HG03045 (cell line): Measurements from ENCODE around the gene BCAS3.

Experiments used
- ATAC-seq: cut with Tn5 transposase; IDR thresholded peaks from one replicate; pipeline ENCODE4 v1.9.1; 2021; ENCODE audit warnings: mild to moderate bottlenecking, moderate library complexity; ENCODE audit not compliant: unreplicated experiment

The BCAS3 gene

GRCh38 chr17:61369751-61370150 lies 692.1 kb downstream of the BCAS3 start:
- no peak for ATAC-seq

- no peak for ATAC-seq
Measured at GRCh38 chr17:61371179-61371578, 693.5 kb downstream of the BCAS3 start.

DNA sequence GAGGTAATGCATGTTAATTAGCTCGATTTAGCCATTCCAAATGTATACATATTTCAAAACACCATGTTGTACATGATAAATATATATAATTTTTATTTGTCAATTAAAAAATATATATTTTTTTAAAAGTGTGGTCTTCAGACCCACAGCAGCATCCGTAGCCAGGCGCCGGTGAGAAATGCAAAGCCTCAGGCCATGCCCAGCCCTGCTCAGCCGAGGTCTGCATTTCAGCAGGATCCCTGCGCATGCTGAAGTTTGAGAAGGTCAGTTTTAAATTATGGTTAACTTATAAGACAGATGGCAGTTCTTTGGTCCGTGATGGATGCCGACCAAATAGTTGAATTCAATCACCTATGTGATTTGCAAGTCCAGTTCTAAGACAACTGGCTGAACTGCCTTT lies 694.0 kb downstream of the BCAS3 start:
- no peak for ATAC-seq

GRCh38 chr17:61372436-61372835 lies 694.8 kb downstream of the BCAS3 start:
- no peak for ATAC-seq

DNA sequence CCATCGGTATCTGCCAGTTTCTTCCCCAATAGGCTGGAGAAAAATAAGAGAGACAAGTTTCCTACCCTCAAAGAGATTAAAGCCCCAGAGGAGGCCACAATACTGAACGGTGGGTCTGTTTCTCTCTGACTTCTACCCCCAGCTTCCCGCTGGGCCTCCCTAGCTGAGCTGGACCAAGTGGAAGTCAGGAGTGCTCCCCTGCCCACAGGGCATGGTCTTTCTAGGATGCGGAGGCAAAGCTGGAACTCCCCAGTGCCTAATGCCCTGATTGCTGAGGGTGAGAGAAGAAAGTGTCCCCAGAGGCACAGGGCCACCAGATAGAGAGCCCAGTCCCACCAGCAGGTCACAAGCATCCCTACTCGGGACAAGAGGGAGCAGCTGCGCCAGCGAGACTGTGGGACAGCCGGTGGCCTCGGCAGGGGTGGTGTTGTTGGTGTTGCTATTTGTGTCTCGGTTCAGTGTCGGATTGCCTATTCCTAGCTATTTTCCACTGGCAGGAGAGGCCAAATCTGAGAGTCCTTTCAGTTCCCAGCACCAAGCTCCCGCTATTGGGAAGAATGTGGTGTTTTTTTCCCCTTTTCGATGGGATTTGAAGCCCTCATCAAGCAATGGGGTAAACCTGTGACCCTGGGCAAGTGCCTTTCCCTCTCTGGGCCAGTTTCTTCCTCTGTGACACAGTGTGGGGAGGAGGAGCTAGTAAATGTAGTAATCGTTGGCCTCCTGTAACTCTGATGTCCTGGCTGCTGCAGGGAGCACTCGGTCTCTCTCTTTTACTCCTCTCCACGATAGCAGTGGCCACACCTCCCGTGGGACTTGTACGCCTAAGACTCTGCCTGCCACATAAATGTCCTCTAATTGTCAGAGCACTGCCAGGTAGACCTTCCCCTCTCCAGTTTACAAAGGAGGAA lies 699.5 kb downstream of the BCAS3 start:
- no peak for ATAC-seq

DNA sequence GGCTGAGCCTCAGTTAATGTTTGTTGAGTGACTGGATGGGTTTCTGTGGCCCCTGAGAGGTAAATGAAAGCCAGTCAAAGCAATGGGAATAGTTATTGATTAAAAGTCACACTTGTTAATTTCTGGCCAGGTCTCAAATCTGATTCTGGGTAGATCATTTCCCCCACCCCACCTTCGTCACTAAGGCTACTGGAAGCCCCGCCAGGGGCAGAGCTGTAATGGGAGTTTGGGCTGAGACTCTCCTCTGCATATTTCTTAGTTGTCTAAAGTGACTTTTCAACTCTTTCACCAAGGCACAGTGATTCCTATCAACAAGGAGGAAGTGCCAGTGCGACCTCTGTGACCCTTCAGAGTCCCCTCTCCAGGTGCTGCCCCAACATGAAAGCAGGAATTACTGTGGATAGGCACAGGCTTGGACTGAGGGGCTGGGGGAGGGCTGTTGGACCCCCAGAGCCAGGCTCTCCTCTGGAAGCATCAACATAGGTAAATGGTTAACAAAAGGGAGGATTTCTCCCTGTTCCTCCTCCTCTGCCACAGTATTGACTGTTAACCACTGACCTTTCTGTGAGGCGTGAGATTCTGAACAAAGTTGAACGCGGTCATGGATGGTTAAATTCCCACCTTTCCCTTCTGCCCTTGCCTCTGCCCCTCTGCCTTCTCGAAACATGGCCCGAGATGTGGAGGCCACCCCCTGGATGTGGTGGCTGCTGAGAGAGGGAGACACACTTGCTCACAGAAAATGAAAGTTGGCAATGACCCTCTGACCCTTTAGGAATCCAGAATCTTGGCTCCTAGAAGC lies 701.2 kb downstream of the BCAS3 start:
- ATAC-seq, result no peak

GRCh38 chr17:61379457-61380216 lies 702.0 kb downstream of the BCAS3 start:
- ATAC-seq, result no peak

- ATAC-seq, result no peak
Measured at GRCh38 chr17:61380217-61380835, 702.7 kb downstream of the BCAS3 start.

- ATAC-seq, result no peak
Measured at GRCh38 chr17:61380836-61381525, 703.3 kb downstream of the BCAS3 start.

- ATAC-seq, result no peak
Measured at GRCh38 chr17:61381537-61381936, 703.9 kb downstream of the BCAS3 start.

DNA sequence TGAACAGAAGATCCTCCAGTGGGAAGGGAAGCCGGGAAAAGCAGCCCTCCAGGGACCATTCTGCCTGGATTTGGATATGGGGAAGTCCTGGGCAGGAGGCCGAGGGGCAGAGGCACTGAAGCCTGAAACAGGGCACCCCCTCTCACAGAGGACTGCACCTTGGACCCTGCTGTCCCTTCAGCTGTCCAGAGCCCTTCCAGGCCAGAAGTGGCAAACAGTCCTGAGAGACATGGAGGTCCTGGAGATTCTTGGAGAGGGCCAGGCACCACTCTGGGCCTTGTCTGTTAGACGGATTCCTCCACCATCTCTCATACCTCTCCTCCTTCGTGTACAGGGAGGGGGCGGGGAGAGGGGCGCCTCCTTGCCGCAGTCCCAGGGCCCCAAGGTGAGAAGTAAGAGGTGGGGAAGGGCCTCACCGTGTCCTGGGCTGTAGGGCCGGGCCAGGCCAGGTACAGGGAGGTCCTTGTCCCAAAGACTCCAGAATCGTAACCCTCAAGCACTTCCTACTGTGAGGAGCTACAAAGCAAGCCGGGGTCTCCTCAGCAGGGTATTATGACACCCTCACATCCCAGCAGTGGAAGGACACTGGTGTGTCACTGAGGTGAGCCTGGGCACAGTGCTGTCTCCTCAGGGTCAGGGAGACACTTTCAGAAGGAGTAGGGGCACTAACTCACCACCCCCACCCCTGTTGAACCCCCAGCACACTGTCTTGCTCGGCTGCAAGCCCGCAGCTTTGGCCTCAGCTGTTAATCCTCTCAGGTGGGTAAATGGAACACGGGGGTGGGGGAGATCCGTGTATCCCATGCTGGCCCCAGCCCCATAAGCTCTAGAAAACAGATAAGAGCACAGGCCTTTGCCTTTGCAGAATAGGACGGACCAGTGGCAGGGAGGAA lies 705.4 kb downstream of the BCAS3 start:
- no peak for ATAC-seq

- ATAC-seq, result no peak
Measured at GRCh38 chr17:61383689-61384201, 706.1 kb downstream of the BCAS3 start.

DNA sequence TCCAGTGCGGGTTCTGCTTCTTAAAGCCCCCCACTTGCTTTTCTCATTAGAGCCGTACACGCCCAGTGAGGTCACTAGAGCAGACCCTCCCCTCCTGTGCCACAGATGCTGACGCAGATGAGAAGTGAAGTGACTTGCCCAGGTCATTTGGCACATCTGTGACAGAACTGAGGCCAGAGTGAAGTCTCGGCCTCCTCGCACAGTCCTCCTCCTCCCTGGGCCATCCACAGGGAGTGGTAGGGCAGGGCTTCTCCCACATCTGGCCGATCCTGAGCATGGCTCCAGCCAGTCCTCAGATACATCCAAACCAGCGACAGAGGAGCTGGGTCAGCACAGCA lies 706.7 kb downstream of the BCAS3 start:
- ATAC-seq, result no peak

- no peak for ATAC-seq
Measured at GRCh38 chr17:61384692-61385576, 707.3 kb downstream of the BCAS3 start.

DNA sequence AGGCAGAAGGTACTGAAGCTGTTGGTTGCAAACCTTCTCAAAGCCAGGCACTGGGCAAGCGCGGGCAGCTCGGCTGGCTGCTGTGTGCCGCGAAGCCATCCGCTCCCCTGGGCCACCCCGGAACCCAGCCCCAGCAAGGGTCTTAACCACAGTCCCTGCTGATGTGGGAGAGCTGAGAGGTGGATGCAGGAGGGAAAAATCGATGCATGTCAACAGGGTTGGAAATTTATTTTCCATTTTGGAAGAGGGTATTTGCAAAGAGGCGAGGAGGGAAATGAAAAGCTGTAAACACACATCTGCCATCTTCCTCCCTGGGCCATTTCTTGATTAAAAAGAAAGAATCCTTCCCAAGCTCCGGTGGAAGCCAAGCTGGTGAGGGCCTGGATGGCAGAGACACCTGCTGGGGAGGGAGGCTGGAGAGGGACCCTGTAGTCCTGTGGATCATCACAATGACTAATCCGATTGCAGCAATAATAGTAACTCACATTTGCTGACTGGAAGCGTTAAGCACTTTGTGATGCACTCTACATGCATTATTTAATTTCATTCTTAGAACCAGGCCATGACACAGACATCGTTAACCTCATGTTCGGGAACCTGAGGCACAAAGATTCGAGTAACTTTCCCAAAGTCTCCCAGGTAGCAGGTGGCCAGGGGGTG lies 708.1 kb downstream of the BCAS3 start:
- ATAC-seq, result no peak

DNA sequence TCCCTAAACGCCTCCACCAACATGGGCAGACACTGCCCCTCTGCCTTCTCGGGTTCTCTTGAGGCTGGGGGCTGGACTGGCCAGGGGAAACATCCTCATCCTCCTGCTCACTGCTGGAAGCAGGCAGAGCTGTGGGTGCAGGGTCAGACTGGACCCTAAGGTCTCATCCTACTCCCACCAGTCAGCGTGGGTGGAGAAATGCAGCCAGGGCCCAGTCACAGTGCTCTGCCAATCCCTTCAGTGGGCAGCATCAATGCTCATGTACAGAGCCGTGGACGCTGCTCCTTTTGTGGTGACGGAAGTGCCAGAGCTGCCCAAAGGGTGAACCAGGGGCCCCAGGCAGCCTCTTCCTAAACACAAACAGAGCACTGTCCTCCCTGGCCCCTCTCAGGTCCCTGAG lies 708.6 kb downstream of the BCAS3 start:
- ATAC-seq, result no peak

DNA sequence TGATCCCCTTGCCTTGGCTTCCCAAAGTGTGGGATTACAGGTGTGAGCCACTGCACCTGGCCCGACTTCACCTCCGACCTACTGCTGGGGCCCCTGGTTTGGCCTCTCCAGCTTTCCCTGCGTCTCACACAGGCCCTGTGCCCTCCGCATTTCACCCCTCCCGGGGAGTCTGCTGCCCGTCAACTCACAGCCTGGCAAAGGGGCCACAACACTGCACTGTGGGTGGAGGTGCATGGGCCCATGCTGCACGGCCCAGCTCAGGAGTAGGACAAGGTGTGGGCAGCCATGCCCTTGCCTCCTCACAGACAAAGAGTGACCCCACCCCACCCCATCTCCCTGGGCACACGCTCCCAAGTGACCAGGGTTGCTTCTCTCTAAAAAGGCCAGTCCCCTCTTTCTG lies 709.4 kb downstream of the BCAS3 start:
- no peak for ATAC-seq
